HG03558 (cell line): ENCODE measurements around the gene RBPJ.
"Not testable (repeated sequence)": the region's sequence is repeated elsewhere in the genome, so short reads cannot be mapped to it uniquely, and the experiment has no call there.

Source experiments
- ATAC-seq: cut with Tn5 transposase; IDR thresholded peaks from one replicate; pipeline ENCODE4 v1.9.1; 2021; ENCODE audit warnings: moderate number of reproducible peaks; ENCODE audit not compliant: unreplicated experiment; ENCODE audit errors: extremely low read depth

The RBPJ gene

DNA sequence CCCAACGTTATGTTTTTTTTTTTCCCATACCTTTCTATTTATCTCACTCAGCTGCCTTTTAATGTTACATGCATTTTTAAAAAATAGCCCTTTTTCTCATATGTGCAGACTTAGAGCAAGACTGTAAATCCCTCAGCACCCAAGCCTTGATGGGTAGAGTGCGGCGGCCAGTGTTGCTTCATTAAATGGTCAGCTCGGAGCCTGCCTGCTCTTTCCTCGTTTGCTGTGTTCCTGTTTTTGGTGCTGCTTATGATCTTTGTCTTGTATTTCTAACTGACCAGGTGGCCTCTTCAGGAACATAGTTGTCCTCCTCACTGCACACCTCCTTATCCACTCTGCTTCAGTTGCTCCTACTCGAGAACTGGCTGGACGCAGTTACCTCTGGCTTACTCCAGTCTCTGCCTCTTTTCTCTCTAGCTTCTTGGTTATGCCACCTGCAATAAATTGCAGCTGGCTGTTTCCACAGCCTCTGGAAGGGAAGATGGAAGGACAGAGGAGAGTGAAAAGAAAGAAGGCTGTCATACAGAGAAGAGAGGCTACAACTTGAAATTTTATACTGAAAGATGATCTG lies 10.7 kb downstream of the RBPJ start:
- no peak for ATAC-seq

DNA sequence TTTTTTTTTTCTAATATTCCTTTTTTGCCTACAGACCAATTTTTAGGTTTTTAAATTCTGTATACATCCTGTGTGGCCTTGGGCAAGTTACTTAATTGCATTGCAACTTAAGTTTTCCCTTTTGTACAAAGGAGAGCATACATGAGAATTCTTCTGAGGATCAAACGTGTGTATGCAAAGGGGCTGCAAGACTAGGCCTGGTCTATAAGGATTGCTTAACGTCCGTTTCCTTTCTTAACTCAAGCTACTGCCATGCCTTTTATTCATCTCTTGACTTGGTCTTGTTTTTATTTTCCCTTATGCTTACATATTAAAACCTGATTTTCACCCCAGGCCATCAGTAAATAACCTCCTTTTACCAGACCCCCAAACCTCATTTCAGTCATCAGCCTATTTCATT lies 13.6 kb downstream of the RBPJ start:
- no peak for ATAC-seq

DNA sequence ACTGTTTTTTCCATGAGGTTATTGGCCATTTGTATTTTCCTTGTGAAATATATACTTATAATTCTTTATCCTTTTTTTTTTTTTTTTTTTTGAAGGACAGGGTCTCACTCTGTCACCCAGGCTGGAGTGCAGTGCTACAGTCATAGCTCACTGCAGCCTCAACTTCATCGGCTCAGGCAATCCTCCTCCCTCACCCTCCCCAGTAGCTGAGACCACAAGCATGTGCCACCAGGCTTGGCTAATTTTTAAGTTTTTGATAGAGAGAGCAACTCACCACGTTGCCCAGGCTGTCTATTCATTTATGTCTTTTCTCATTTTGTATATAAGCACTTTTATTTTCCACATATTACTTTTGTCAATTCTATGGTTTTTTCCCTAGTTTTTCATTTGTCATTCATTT lies 16.8 kb downstream of the RBPJ start:
- ATAC-seq, result no peak

DNA sequence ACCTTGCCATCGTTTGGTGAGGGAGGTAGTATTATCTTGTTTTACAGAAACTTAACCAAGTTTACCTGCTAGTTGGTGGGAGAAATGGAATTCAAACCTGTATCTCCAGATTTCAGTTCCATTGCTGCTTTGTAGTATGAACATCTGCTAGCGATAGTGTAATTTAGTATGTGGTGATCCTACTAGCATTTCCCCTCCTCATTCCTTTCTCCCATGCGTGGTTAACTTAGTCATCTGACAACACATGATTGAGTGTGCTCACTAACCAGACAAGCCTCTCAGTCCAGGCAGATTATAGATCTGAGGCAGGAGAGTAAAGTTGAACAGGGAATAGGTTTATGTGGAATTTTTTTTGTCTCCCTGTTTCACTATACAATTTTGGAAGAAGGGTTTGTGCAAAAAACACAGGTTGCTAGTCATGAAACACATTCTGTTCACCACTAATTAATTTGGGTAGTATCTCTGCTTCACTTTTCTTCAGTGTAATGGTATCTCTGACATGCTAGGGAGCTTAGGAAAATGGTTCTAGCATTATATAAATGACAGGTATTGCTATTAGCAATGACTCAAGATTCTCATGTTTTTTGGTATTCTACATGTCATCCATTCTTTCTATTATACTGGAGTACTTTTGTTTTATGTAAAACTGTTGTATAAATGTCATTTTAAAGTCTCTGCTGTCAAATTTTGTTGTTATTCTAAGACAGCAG lies 21.7 kb downstream of the RBPJ start:
- no peak for ATAC-seq

DNA sequence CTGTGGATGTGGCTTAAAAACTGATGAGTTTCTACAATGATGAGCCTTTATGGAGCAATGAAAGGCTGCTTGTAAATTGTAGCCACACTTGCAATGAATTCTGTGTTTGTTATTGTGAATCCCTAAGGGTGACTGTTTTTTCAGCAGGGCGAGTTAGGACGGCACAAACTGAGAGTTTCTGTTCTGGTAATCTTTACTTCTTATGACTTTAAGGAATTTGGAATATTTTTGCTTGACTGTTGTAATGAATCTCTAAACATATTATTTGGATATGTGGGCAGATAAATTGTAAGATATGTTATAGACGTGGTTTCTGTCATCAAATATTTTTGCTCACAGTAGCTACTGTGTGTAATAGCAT lies 22.2 kb downstream of the RBPJ start:
- no peak for ATAC-seq

DNA sequence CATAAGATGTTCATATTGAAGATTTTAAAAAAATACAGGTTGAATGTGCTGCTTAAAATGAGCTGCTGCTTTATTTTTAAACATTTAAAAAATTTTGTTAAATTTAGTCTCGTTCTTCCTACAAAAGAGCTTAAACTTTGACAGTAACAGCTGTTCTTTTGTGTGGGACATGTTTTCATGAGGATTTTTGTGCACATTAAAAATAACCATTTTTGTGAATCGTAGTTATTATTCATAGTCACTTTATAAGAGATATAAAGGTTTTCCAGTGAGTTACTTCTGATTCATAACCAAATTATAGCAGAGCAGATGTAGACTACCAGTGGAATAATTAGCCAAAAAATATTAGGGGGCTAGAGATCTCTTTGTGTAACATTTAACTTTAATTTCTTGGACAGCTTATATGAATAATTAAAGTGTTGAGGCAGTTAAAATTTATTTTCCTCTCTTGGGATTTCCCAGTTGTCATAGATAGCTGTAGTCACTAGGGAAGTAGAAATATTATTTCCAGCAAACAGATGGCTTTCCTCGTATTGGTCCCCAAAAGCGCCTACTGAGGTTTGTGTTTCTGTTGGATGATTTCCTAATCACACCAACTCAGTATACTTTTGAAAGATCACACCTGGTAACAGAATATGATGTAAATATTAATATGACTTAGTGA lies 24.2 kb downstream of the RBPJ start:
- no peak for ATAC-seq

DNA sequence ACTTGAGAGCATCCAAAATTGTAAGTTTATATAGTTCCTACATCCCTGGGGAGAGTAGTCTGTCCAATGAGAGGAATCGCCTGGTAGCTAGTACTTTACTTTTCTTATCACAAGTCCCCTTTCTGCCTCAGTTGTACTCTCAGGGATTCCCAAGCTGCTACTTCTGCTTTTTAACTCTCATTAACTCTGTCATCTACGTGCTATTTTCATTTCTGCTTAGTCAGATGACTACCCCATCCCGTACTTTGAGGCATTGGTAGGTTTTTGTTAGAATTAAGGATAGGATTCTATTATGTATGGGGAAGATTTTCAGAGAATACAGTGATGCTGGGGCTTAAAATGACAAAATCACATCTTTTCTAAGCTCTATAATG lies 24.7 kb downstream of the RBPJ start:
- no peak for ATAC-seq

DNA sequence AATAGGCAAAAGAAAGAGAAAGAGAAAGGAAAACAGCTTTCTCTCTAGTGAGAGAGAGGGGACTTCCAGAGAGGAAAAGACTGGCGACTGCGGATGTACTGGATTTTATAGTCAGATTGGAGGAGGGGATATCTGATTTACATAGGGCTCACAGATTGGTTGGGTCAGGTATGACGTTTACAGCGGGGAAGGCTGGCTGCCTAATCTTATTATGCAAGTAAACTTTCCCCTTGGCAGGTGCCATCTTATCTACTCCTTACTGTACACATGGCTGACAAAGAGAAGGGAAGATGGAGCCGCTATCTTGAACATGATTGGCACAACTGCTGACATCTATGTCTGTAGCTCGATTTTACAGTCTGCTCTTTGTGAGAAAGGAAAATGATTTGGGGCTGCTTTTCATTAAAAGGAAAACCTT lies 25.4 kb downstream of the RBPJ start:
- ATAC-seq, result no peak

DNA sequence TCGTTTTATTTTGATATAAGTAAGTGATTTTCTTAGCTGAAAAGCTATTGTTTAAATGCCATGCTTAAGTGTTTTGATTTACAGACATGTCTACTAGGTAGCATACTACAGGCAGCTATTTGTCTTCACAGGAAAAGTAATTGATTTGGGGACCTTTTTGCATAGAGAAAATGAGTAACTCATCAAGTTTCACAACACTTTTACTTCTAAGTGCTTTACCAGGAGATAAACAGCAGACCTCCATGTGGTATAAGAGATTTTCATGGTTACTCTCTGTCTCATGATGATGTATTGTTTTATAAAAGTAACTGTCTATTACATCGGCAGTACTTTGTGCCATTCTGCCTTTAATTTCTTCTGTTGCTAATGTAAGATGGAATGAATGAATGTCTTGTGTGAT lies 28.7 kb downstream of the RBPJ start:
- ATAC-seq, result no peak

DNA sequence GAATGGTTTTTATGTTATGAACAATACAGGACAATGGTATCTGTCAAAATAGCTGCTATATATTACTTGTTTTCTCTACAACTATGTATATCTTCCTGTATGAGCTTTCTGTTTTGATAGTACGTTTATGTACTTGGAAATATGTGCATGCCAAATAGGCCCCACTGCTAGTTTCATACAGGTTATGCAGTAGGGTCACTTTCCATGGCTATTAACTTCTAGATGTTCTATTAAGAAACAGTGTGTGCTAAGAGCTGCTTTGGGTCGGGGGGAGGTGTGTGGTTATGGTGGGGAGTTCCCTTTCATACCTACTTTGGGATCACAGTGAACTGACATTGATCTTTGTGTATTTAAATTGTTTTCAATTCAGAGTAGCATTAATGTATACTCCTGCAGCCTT lies 30.9 kb downstream of the RBPJ start:
- no peak for ATAC-seq

DNA sequence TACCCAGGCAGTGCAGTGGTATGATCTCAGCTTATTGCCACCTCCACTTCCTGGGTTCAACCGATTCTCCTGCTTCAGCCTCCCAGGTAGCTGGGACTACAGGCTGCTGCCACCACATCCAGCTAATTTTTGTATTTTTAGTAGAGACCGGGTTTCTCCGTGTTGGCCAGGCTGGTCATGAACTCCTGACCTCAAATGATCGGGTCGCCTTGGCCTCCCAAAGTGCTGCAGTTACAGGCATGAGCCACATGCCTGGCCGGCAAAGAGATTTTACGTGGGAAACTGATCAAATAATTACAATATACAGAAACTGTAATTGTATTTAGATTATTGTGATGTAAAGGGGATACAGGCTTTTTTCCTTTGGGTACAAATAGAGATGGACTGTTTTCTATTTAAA lies 33.7 kb downstream of the RBPJ start:
- no peak for ATAC-seq

DNA sequence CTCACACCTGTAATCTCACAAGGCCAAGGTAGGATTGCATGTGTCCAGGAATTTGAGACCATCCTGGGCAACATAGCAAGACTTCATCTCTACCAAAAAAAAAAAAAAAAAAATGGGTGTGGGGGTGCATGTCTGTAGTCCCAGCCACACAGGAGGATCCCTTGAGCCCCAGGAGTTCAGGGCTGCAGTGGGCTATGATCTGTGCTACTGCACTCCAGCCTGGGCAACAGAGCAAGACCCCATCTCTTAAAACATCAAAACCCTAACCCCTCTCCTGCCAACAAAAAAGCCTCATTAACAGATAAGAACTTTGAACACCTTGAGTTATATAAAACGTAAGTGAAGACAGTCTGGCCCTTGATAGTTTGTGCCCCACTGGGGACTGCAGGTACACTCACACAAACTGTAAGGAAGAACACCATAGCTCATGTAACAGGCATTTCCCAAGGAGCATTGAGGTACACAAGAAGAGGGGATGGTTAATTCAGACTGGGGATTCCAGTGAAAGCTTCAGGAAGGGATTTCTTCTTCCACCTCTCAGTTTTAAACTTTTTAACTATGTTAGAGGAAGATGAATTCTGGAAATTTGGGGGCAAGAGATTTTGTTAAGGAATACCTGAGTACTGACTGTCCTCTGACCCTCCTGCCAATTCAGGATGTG lies 34.7 kb downstream of the RBPJ start:
- no peak for ATAC-seq

DNA sequence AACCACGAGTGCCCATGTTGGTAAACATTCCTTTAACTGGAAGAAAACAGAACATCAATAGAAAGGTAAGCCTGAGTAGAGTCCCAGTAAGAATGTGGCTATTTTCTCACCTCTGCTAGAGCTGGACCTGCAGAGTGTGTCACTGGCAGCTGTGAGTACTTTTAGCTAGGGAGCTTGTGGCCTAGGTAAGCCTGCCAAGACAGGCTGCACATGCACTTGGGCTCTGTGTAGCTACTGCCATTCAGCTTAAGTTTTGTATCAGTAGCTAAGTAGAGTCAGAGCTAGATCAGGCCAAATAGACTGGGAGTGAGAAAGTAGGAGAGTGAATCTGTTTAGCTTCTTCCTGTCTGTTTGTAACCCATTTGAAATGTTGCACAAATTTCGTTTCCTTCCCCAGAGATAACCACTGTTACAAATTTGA lies 35.3 kb downstream of the RBPJ start:
- ATAC-seq, result no peak

DNA sequence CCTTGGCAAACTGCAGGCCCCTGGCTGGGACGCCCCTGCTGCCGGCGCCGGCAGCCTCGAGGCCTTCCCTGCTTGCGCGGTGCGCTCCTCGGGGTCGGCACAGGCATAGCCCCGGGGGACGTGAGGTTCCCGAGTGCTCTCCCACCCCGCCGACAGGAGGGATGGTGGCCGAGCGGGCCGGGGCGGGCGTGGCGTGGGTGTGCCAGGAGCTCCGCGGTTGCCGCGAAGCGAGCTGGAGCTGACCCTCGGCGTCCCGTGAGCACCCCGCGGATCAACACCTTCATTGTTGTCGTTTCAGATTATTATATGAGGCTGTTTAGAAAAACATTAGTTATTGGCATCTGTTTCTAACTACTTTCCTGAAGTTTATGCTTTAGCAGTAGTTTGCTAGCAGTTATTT lies 38.7 kb downstream of the RBPJ start:
- ATAC-seq, result not testable (repeated sequence)

DNA sequence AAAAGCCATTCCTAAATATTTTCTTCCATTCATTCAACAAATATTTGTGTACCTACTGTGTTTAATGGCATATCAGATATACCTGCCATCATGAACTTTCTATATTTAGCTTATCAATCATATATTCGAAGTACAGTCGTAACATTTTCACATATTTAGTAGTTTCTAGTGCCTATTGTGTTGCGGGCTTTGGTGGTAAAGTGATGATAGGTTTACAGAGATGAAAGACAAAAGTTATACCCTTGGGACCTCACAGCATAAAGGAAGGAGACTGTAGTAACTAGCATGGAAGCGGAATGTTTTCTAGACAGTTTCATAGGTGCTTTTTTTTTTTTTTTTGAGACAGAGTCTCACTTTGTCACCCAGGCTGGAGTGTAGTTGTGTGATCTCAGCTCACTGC lies 39.5 kb downstream of the RBPJ start:
- ATAC-seq, result no peak

DNA sequence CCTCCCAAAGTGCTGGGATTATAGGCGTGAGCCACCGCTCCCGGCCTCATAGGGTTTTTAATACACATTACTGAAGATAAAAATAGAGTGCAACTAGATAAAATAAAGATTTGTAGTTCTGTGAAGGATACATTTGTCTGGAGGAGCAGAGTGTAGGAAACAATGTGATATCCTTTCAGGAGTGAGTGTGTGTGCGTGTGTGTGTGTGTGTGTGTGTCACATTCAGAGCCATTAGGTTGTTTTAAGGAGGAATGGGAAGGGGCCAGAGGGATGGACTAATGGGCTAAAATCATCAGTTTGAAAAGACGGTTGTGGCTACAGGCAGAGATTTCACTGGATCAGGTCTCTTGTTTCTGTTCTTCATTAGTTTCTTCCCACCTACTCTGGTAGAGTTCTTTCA lies 40.0 kb downstream of the RBPJ start:
- no peak for ATAC-seq

DNA sequence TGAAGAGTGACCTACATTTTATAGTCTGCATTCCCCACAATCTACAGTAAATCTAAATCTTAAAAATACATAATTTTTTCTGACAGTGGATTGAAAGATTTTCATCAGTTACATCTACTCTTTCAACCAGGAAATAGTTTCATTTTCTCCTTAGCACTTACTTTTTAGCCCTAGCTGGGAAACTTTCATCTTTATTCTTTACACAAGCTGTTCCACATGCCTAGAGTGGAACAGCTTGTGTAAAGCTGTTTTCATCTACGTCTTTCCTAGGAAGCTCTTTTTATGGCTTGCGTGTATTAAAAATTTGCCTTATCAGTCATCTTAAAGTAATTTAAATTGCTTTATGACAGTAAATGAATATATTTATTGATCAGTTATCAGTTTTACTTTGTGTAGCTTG lies 40.5 kb downstream of the RBPJ start:
- ATAC-seq, result no peak

DNA sequence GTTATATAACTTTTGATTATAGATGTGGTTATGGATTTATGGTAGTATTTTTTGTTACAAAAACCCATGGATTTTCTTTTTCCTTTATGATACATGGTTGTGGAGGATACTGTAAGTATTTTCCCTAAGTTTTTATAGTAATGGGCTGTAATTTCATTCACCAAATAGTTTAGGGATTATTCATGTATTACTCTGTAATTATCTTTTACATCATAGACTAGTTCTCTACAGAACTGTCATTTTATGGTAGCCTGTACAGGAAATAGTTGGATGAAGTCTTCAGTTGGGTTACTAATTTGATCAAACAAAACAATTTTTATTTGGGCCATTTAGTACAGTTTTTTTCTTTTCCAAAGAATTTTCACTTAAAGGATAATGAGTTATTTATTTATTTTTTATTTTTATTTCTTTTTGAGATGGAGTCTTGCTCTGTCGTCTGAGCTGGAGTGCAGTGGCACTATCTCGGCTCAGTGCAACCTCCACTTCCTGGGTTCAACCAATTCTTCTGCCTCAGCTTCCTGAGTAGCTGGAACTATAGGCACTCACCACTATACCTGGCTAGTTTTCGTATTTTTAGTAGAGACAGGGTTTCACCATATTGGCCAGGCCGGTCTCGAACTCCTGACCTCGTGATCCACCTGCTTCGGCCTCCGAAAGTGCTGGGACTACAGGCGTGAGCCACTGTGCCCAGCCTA lies 42.1 kb downstream of the RBPJ start:
- ATAC-seq, result no peak

DNA sequence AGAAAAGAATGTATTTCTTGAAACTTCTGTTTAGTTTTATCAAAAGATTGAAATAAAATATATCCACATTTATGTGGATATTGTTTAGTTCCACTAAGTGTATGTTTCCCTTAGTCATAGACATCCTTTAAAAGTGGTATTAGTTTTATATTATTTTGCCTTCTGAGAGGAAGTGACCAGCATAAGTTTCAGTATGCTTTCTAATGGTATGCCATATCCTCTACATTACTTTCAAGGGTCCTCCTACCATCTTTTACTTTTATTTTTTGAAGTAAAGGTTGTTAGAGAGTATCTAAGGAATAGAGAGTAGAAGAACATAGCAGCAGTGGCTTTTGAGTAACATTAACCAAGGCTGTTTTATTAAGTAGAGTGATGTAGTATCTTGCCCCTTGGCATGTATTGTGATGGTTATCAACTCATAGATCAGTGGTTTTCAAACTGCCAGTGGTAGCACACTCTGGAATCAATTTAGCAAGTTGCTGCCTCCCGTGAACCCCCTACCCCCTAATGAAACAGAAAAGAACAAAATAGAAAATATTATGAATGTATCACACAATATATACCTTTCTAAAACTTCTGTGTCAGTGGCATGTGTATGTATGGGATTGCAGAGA lies 44.8 kb downstream of the RBPJ start:
- ATAC-seq, result no peak

DNA sequence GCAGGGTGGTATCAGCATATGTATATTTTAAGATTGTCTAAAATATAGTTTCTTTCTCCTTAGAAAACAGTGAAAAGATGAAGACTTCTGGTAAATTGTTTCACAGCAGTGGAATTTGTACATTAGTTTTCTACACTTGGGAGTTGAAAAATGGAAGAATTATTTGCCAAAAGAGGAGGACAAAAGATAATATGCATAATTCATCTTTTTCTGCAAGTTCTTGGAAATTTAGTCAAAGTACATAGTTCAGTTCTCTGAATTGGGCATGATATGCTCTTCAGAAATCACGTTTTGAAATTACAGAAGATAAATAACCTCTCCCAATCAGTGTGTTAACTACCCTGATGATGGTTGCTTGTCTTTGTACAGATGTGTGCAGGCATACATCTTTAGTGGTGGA lies 47.0 kb downstream of the RBPJ start:
- ATAC-seq, result no peak

DNA sequence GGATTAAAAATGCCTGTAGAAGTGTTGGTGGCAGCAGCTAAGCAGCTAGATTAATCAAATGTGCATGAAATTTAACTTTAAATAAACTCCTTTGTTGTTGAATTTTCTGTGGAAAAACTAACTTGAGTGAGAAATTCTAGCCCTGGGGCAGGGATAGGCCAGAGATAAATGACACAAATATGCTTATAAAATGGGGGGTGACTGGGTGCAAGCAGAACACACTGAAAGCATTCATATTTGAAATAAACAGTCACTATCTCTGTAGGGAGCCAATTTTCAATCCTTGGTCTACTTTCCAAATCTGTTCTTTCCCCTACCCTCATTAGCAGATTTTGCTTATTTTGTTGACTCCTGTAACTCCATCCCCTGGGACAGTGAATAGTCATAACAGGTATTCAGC lies 47.9 kb downstream of the RBPJ start:
- no peak for ATAC-seq
